Astrocyte (in vitro differentiated cells and primary cell): ENCODE data around the gene PELI3. TPM values are rescaled to one million over a fixed set of nuclear protein-coding genes. Genes with fewer than 3 reads are reported as not detected.

ENCODE experiments used
- DNase-seq: peaks from one replicate; pipeline ENCODE4 v3.0.0-alpha.2; 2010; ENCODE audit warnings: low read depth
- FAIRE-seq: peaks from 2 replicates; lab custom pipeline; 2011; peaks lifted over from hg19 to GRCh38; lab: Jason Lieb, UNC
- H2AFZ ChIP-seq: 2 replicates; pipeline ENCODE4 v1.6.0; 2012; ENCODE audit warnings: low read depth, low read length, inconsistent platforms
- H3K27ac ChIP-seq: 2 replicates; pipeline ENCODE4 v1.5.1; 2011; ENCODE audit warnings: low read depth, low read length, inconsistent platforms
- H3K27me3 ChIP-seq: 2 replicates; pipeline ENCODE4 v1.6.0; 2011; ENCODE audit warnings: low read length, inconsistent platforms; ENCODE audit not compliant: insufficient read depth
- H3K36me3 ChIP-seq: 2 replicates; pipeline ENCODE4 v1.5.1; 2011; ENCODE audit warnings: low read length, inconsistent platforms; ENCODE audit not compliant: insufficient read depth
- H3K4me1 ChIP-seq: 2 replicates; pipeline ENCODE4 v1.5.1; 2011; ENCODE audit warnings: low read length, inconsistent platforms; ENCODE audit not compliant: insufficient read depth
- H3K4me2 ChIP-seq: 2 replicates; pipeline ENCODE4 v1.6.0; 2012; ENCODE audit warnings: low read length, inconsistent platforms
- H3K4me3 ChIP-seq: 2 replicates; pipeline ENCODE4 v1.5.1; 2011; ENCODE audit warnings: low read depth, mild to moderate bottlenecking, low read length, inconsistent platforms; ENCODE audit not compliant: insufficient read depth
- H3K79me2 ChIP-seq: 2 replicates; pipeline ENCODE4 v1.6.0; 2012; ENCODE audit warnings: mild to moderate bottlenecking, low read length, inconsistent platforms; ENCODE audit not compliant: insufficient read depth
- H3K9ac ChIP-seq: 2 replicates; pipeline ENCODE4 v1.6.0; 2012; ENCODE audit warnings: mild to moderate bottlenecking, low read length, inconsistent platforms
- H3K9me3 ChIP-seq: 2 replicates; pipeline ENCODE4 v1.5.1; 2012; ENCODE audit warnings: low read depth, mild to moderate bottlenecking, low read length, inconsistent platforms; ENCODE audit not compliant: insufficient read depth
- H4K20me1 ChIP-seq: 2 replicates; pipeline ENCODE4 v1.6.0; 2012; ENCODE audit warnings: low read length, inconsistent platforms; ENCODE audit not compliant: insufficient read depth
- H3K27ac Mint-ChIP-seq: one replicate; pipeline ENCODE4 v1.8.0; 2021; ENCODE audit warnings: mild to moderate bottlenecking, mixed read lengths; ENCODE audit not compliant: unreplicated experiment
- H3K27me3 Mint-ChIP-seq: one replicate; pipeline ENCODE4 v1.8.0; 2021; ENCODE audit warnings: low read depth, mixed read lengths; ENCODE audit not compliant: unreplicated experiment
- H3K36me3 Mint-ChIP-seq: one replicate; pipeline ENCODE4 v1.8.0; 2021; ENCODE audit warnings: low read depth, mixed read lengths; ENCODE audit not compliant: unreplicated experiment
- H3K4me1 Mint-ChIP-seq: one replicate; pipeline ENCODE4 v1.8.0; 2021; ENCODE audit warnings: low read depth, mixed read lengths; ENCODE audit not compliant: unreplicated experiment
- H3K4me3 Mint-ChIP-seq: one replicate; pipeline ENCODE4 v1.8.0; 2021; ENCODE audit warnings: mild to moderate bottlenecking, moderate library complexity, mixed read lengths; ENCODE audit not compliant: unreplicated experiment
- H3K9me3 Mint-ChIP-seq: one replicate; pipeline ENCODE4 v1.8.0; 2021; ENCODE audit warnings: mild to moderate bottlenecking, mixed read lengths; ENCODE audit not compliant: unreplicated experiment
- EZH2 ChIP-seq: IDR thresholded peaks from 2 replicates; pipeline ENCODE4 v1.6.1; 2012; ENCODE audit warnings: mild to moderate bottlenecking, low read length, inconsistent platforms; ENCODE audit not compliant: insufficient read depth
- total RNA-seq: library from RNA; stranded (reverse); gene quantifications from 2 replicates; pipeline ENCODE4 v1.2.1, GENCODE V29; 2021
- TF ChIP-seq, protein P1 (sequence below): IDR thresholded peaks from 2 replicates; pipeline ENCODE4 v1.5.1; 2011; ENCODE audit warnings: low read depth, mild to moderate bottlenecking, inconsistent platforms, low read length, moderate library complexity; ENCODE audit not compliant: insufficient read depth

The PELI3 gene
- total RNA-seq, 1 donor from 2014 or later, result 4.6 TPM

DNA sequence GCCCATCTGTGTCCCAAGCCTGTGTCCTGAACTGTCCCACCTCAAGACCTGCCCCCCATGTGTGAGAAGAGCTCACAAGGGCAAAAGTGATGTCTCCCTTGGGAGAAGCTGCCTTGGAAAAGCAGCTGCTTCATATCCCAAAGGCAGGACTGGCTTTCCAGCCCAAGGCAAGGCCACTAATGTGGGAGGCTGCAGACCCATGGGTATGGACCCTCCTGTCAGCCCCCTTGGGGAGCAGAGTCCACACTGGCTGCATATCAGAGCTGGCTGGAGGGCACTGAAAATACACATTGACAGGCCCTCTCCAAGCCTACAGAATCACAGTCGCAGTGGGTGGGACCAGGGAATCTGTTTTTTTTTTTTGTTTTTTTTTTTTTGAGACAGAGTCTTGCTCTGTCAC is 2.7 kb downstream of the PELI3 start:
- H3K4me3 Mint-ChIP-seq, result no peak overlapping the region
- Histone ChIP-seq H3K4me3 (no peak overlapping the region), H3K4me2 (no peak overlapping the region), H3K79me2 (no peaks in the 10 kb centered on the region), H3K9ac (no peak overlapping the region), H3K27me3 (no peaks in the 10 kb centered on the region), H3K36me3 (no peaks in the 10 kb centered on the region), H2AFZ (no peak overlapping the region), H3K4me1 (peaks cover 10% of the 10 kb centered on the region), H3K27ac (no peak overlapping the region), H3K9me3 (no peaks in the 10 kb centered on the region), H4K20me1 (peaks cover 10% of the 10 kb centered on the region)
- TF ChIP-seq, protein P1, sequence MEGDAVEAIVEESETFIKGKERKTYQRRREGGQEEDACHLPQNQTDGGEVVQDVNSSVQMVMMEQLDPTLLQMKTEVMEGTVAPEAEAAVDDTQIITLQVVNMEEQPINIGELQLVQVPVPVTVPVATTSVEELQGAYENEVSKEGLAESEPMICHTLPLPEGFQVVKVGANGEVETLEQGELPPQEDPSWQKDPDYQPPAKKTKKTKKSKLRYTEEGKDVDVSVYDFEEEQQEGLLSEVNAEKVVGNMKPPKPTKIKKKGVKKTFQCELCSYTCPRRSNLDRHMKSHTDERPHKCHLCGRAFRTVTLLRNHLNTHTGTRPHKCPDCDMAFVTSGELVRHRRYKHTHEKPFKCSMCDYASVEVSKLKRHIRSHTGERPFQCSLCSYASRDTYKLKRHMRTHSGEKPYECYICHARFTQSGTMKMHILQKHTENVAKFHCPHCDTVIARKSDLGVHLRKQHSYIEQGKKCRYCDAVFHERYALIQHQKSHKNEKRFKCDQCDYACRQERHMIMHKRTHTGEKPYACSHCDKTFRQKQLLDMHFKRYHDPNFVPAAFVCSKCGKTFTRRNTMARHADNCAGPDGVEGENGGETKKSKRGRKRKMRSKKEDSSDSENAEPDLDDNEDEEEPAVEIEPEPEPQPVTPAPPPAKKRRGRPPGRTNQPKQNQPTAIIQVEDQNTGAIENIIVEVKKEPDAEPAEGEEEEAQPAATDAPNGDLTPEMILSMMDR, result no peak
- no peak for TF ChIP-seq EZH2
- DNase-seq (no peak), FAIRE-seq (no peak)
- no peaks in the 10 kb centered on the region for H3K9me3 Mint-ChIP-seq
- H3K36me3 Mint-ChIP-seq, result peaks cover 12% of the 10 kb centered on the region
- H3K27ac Mint-ChIP-seq, result no peak overlapping the region
- H3K4me1 Mint-ChIP-seq, result no peaks in the 10 kb centered on the region
- H3K27me3 Mint-ChIP-seq, result peaks cover 2% of the 10 kb centered on the region

DNA sequence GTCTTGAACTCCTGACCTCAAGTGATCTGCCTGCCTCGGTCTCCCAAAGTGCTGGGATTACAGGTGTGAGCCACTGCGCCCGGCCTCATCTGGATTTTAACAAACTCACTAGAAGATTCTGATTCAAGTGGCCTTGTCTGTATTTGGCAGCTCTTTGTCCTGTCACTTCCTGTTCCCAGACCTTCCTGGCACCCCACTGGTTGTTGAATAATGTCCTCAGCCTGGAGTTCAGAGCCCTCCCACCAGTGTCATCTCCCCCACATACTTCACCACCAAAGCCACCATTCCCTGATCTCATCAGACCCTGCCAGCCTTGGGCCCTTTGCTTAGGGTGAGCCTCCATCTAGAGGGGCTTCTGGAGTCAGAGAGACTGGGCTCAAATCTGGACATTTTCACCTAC is 3.3 kb downstream of the PELI3 start:
- H2AFZ ChIP-seq, result no peak overlapping the region
- TF ChIP-seq, protein P1, result no peak
- TF ChIP-seq EZH2, result no peak
- Mint-ChIP-seq H3K27ac (no peak overlapping the region), H3K36me3 (peaks cover 14% of the 10 kb centered on the region), H3K4me3 (no peak overlapping the region), H3K9me3 (no peaks in the 10 kb centered on the region), H3K4me1 (no peaks in the 10 kb centered on the region), H3K27me3 (peaks cover 2% of the 10 kb centered on the region)
- no peak overlapping the region for H3K9ac ChIP-seq
- no peaks in the 10 kb centered on the region for H3K27me3 ChIP-seq
- no peaks in the 10 kb centered on the region for H3K9me3 ChIP-seq
- FAIRE-seq (no peak), DNase-seq (no peak)
- no peaks in the 10 kb centered on the region for H3K79me2 ChIP-seq
- H4K20me1 ChIP-seq, result peaks cover 10% of the 10 kb centered on the region
- H3K4me2 ChIP-seq, result no peak overlapping the region
- no peaks in the 10 kb centered on the region for H3K36me3 ChIP-seq
- no peak overlapping the region for H3K27ac ChIP-seq
- no peak overlapping the region for H3K4me3 ChIP-seq
- H3K4me1 ChIP-seq, result peaks cover 10% of the 10 kb centered on the region

DNA sequence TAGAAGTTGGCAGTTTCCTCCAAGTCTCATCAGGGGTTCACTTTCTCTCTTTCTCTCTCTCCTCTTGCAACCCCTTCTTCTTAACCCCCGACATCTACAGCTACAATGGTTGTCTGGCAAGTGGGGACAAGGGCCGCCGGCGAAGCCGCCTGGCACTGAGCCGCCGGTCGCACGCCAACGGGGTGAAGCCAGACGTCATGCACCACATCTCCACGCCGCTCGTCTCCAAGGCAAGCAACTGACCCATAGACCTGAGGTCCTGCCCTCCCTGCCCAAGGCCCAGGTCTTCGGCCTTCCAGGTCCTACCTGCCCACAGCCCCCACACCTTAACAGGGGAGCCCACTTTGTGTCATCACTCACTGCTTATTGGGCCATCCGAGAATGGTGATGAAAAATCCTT is 4.4 kb downstream of the PELI3 start:
- H3K27me3 ChIP-seq, result no peaks in the 10 kb centered on the region
- peaks cover 9% of the 10 kb centered on the region for H3K4me1 ChIP-seq
- TF ChIP-seq, protein P1, result no peak
- no peak for TF ChIP-seq EZH2
- no peaks in the 10 kb centered on the region for H3K36me3 ChIP-seq
- no peak overlapping the region for H3K9ac ChIP-seq
- H3K27ac ChIP-seq, result no peak overlapping the region
- FAIRE-seq (no peak), DNase-seq (no peak)
- no peaks in the 10 kb centered on the region for H3K9me3 ChIP-seq
- no peak overlapping the region for H3K4me2 ChIP-seq
- H3K79me2 ChIP-seq, result no peaks in the 10 kb centered on the region
- peaks cover 2% of the 10 kb centered on the region for H3K27me3 Mint-ChIP-seq
- peaks cover 14% of the 10 kb centered on the region for H3K36me3 Mint-ChIP-seq
- H3K4me3 Mint-ChIP-seq, result no peak overlapping the region
- no peak overlapping the region for H2AFZ ChIP-seq
- H3K4me3 ChIP-seq, result no peak overlapping the region
- H3K9me3 Mint-ChIP-seq, result no peaks in the 10 kb centered on the region
- H3K4me1 Mint-ChIP-seq, result no peaks in the 10 kb centered on the region
- H3K27ac Mint-ChIP-seq, result no peak overlapping the region
- peaks cover 10% of the 10 kb centered on the region for H4K20me1 ChIP-seq
